HG02623 (cell line): ENCODE results near the gene C4orf54.

ENCODE experiments used
- ATAC-seq: cut with Tn5 transposase; IDR thresholded peaks from one replicate; pipeline ENCODE4 v1.9.1; 2021; ENCODE audit warnings: moderate library complexity; ENCODE audit not compliant: unreplicated experiment

C4orf54 gene

GRCh38 chr4:99652596-99653436 lies 4.8 kb downstream of the C4orf54 start:
- ATAC-seq: no peak

GRCh38 chr4:99651811-99652485 lies 5.7 kb downstream of the C4orf54 start:
- ATAC-seq: no peak

DNA sequence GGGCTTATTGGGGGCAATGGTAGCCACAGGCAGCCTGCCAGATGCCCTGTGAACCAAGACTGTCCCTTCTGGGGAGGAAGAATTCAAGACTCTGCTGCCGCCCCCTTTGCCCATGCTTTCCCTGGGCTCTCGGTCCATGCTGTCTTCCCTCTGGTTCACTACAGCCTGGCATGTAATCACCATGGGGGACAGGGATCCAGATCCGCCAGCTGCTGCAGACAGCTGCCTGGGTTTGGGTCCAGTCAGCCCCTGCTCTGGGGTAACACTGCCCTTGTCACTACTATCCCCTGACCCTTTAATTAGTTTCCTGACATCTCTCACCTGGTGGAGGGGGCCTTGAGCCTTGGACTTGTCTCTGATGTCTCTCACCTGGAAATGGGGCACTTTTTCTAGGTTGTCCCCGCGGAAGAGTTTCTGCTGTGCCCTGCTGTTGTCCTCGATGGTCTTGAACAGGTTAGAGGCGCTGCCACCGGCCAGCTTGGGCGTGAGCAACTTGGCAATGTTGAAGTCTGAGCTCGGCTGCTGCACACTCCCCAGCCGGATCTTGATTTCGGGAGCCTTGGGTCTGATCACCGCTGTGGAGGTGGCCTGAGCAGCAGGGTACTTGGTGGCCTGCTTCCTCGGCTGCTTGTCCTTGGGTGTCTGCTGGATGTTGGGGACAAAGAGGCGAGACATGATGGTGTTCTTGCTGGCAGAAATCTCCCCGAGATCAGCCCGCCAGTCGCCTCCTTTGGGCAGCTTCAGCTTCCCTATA lies 6.4 kb downstream of the C4orf54 start:
- ATAC-seq: no peak

DNA sequence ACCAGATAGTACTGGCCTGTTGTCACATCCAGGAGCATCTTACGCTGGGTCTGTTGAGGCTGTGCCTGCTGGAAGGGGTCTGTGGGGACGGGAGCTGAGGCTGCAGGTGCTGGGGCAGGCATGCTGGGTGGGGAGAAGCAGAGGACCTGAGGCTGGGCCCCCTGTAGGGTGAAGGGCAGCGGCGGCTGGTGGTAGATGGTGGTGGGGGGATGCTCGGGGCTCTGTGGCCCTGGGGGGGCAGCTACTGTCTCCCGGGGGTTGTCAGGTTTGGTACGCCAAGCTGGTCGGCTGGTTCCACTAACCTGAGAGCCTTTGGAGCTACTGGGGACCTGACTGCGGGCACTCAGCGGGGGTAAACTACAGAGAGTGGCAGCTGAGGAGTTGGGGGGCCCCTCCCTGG lies 7.8 kb downstream of the C4orf54 start:
- no peak for ATAC-seq

DNA sequence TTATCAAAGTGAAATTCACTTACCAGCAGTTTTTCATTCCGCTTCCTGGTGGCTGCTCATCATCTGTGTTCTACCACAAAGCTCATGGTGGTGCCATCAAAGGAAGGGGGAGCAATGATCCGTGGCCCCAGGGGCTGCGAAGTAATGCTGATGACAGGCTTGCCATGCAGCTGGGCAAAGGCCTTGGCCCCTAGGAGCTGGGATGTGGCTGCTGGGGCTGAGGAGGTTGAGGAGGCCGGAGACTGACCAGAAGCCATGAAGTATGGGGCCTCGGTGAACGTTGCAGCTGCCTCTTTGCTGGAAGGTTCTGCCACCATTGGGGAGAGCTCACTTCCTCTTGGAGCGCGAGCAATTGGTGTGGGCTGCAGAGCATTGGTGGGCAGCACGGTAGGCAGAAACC lies 8.4 kb downstream of the C4orf54 start:
- no peak for ATAC-seq

GRCh38 chr4:99648321-99648720 lies 9.3 kb downstream of the C4orf54 start:
- no peak for ATAC-seq

DNA sequence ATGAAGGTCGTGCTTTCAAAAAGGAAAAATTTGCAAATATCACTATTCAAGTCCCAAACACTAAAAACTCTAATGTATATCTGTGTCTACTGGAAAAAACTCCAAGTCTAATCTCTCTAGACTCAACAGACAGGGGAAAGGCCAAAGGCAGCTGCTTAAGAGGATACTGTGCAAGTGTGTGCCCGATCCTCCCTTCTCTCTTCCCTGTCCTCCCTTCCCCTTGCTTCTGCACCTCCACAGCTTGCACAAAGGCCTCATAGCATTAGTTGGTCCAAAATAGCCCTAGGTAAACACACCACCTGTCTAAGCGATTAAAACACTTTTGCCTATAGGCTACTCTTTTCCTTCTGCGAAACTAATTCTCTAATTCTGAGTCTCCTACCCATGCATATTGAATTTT lies 10.6 kb downstream of the C4orf54 start:
- ATAC-seq: no peak

- no peak for ATAC-seq
Measured at GRCh38 chr4:99645638-99646037, 12.0 kb downstream of the C4orf54 start.

GRCh38 chr4:99645036-99645435 lies 12.6 kb downstream of the C4orf54 start:
- ATAC-seq: no peak

- no peak for ATAC-seq
Measured at GRCh38 chr4:99644453-99644852, 13.2 kb downstream of the C4orf54 start.

DNA sequence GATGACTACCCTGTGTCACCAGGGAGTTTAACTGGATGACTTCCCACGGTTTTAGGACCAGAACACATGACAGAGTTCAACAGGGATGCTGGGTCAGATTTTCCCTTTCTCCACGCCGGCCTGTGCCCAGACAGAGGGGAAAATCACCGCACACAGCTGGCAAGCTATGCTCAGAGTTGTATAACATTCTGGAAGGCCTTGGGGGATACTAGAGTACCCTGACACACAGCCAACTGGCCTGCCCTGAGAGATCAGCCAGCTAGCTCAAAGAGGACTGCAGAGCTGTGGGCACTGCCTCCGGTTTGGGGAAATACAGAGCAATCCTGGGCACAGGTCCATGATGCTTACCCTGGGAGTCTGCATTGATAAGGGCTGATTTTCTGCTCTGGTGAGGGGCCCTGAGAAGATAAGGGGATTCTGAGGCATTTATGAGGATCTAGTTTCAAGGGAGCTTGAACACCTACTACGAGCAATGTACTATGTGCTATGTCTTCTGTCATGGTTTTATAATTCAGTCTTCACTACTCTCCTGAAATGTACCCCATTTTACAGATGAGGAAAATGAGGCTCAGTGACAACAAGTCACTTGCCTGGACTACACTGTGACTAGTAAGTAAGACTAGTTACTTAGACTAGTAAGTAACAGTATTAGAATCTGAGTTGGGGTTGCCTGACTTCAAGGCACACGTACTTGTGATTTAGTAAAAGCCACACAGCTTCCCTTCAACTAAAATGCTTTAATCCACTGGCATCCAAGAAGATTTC lies 14.7 kb downstream of the C4orf54 start:
- ATAC-seq: no peak

GRCh38 chr4:99640676-99641075 lies 17.0 kb downstream of the C4orf54 start:
- ATAC-seq: no peak

GRCh38 chr4:99637174-99637573 lies 20.5 kb downstream of the C4orf54 start:
- ATAC-seq: no peak

GRCh38 chr4:99636422-99636821 lies 21.2 kb downstream of the C4orf54 start:
- ATAC-seq: no peak

GRCh38 chr4:99635601-99636000 lies 22.0 kb downstream of the C4orf54 start:
- no peak for ATAC-seq

DNA sequence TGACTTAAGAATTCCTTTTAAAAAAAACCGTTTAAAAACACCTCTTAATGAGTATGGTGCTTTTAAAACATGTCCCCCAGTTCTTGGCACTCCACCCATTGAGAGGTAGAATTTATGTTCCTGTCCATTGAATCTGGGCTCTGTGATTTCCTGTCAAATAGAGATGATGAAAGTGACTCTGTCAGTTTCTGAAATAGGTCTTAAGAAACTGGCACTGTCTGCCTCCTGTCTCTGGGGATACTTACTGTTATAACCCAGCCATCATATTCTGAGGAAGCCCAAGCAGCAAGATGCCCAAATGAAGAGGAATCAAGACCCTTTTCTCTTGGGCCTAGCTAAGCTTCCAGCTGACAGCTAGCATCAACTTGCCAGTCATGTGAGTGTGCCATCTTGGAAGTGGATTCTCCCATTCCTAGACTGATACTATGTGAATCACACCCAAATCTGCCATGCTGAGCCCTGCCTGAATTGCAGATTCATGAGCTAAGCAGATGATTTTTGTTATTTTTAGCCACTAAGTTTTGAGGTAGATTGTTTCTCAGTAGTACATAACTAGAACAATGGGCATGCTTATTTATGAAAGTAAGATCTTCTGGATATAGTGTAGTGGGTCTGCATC lies 22.8 kb downstream of the C4orf54 start:
- no peak for ATAC-seq

DNA sequence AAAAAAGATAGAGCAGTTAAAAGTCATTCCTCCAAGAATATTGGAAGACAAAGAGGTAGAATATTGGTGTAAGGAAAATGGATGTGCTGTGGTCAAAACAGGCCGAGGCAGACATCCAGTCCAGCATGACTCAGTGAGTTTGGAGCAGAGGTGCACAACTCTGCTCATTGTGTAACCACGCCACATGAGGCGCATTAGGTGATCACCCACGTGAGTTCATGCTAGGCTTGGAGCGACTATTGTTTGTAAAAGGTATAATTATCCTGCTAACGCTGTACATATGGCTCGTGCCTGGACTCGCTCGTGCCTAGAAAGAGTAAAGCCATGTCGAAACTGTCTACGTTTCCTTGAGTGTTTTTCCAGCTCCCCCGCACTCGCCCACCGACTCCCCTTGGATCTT lies 23.9 kb downstream of the C4orf54 start:
- no peak for ATAC-seq

DNA sequence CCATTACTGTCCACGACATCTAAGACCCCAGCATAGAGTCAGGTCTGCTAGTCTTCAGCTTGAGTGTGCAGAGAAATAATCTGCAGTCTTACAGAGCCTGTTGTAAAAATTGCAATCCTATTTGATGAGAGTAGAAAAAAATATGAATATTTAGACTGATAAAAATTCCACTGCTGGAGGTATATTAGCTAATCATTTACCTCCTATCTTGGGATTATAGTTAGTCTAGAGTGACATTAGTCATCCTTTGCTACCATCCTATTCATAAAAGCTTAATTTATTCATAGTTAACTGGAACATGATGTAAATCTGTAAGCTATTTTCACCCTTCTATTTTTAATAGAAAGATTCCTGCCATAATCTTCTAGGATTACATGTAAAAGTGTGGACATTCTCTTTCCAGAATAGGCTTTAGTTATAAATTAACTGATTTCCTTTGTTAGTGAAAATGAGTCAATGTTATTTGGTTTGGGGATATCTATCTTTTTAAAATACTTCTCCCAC lies 26.7 kb downstream of the C4orf54 start:
- no peak for ATAC-seq

GRCh38 chr4:99629962-99630554 lies 27.6 kb downstream of the C4orf54 start:
- ATAC-seq: no peak

DNA sequence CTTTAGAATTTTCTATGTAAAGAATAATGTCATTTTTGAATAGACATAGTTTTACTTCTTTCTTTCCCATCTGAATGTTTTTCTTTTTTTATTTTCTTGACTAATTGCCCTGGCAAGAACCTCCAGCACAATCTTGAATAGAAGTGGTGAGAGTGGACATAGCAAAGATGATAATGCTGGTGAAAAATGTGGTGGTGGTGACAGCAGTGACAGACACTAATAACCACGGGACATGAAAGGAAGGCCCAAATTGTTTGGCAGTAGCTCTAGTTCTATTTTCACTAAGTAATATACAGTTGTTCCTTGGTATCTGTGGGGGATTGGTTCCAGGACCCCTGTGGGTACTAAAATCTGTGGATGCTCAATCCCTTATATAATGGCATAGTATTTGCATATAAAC lies 29.6 kb downstream of the C4orf54 start:
- ATAC-seq: no peak
